Thyroid gland (tissue), 4 donors: ENCODE results near the gene GAS2.

ENCODE experiments used
- POLR2A ChIP-seq, 2 donors: fragments of 450-650 bp; IDR thresholded peaks; one replicate each; pipeline ENCODE4 v1.6.1; 2017; ENCODE audit warnings: antibody characterized with exemption in 2 of 2, mild to moderate bottlenecking in 2 of 2, moderate library complexity in 1 of 2
- TF ChIP-seq, protein P1 (sequence below), 6 experiments: fragments of 200-600 bp in 3 of 6; fragments of 450-650 bp in 3 of 6; sonication (generic) in 3 of 6; IDR thresholded peaks; one replicate each; pipeline ENCODE4 v1.5.1; 2016 to 2019; ENCODE audit warnings: antibody characterized with exemption in 6 of 6, mild to moderate bottlenecking in 2 of 6, inconsistent platforms in 1 of 6, moderate library complexity in 1 of 6

- TF ChIP-seq, protein P1, sequence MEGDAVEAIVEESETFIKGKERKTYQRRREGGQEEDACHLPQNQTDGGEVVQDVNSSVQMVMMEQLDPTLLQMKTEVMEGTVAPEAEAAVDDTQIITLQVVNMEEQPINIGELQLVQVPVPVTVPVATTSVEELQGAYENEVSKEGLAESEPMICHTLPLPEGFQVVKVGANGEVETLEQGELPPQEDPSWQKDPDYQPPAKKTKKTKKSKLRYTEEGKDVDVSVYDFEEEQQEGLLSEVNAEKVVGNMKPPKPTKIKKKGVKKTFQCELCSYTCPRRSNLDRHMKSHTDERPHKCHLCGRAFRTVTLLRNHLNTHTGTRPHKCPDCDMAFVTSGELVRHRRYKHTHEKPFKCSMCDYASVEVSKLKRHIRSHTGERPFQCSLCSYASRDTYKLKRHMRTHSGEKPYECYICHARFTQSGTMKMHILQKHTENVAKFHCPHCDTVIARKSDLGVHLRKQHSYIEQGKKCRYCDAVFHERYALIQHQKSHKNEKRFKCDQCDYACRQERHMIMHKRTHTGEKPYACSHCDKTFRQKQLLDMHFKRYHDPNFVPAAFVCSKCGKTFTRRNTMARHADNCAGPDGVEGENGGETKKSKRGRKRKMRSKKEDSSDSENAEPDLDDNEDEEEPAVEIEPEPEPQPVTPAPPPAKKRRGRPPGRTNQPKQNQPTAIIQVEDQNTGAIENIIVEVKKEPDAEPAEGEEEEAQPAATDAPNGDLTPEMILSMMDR (IDR thresholded peaks at IDR 0.05), result peak in 1 of 6 experiments; percentile 13
- no peak for TF ChIP-seq POLR2A (IDR thresholded peaks at IDR 0.05)
Measured at GRCh38 chr11:22666688-22667439, 453 bp downstream of the GAS2 start.
